Trophoblast cell (in vitro differentiated cells and primary cell): Measurements from ENCODE around the gene PLEKHH1.
A peak's percentile ranks its signal among the peaks of the same experiment; 100 is the strongest.
"Not testable (repeated sequence)": the region's sequence is repeated elsewhere in the genome, so short reads cannot be mapped to it uniquely, and the experiment has no call there.

Experiments used
- DNase-seq, 2 donors: peaks; one replicate each; pipeline ENCODE4 v3.0.0-alpha.2; 2016
- H2AFZ ChIP-seq: 2 replicates; pipeline ENCODE4 v1.6.1; 2013; ENCODE audit warnings: low read length, moderate library complexity, mild to moderate bottlenecking; ENCODE audit not compliant: insufficient read depth, poor library complexity
- H2AK5ac ChIP-seq: 2 replicates; pipeline ENCODE4 v1.6.1; 2013; ENCODE audit warnings: mild to moderate bottlenecking, low read length
- H2BK120ac ChIP-seq: 2 replicates; pipeline ENCODE4 v1.6.1; 2013; ENCODE audit warnings: low read length, mild to moderate bottlenecking, moderate library complexity; ENCODE audit not compliant: insufficient read depth, poor library complexity
- H2BK12ac ChIP-seq: 2 replicates; pipeline ENCODE4 v1.6.1; 2013; ENCODE audit warnings: mild to moderate bottlenecking, low read length, moderate library complexity
- H2BK5ac ChIP-seq: 2 replicates; pipeline ENCODE4 v1.6.1; 2013; ENCODE audit warnings: low read length, low read depth, moderate library complexity, mild to moderate bottlenecking; ENCODE audit not compliant: poor library complexity
- H3K14ac ChIP-seq: 2 replicates; pipeline ENCODE4 v1.6.1; 2013; ENCODE audit warnings: mild to moderate bottlenecking, low read length
- H3K18ac ChIP-seq: 2 replicates; pipeline ENCODE4 v1.6.1; 2013; ENCODE audit warnings: mild to moderate bottlenecking, low read length
- H3K23ac ChIP-seq: 2 replicates; pipeline ENCODE4 v1.6.1; 2013; ENCODE audit warnings: low read length
- H3K27ac ChIP-seq: 2 replicates; pipeline ENCODE4 v1.5.1; 2013; ENCODE audit warnings: low read depth, mild to moderate bottlenecking, inconsistent platforms, low read length, moderate library complexity
- H3K27me3 ChIP-seq: 2 replicates; pipeline ENCODE4 v1.6.1; 2013; ENCODE audit warnings: inconsistent platforms, mild to moderate bottlenecking, low read length, moderate library complexity; ENCODE audit not compliant: insufficient read depth
- H3K36me3 ChIP-seq, 2 experiments: 1 replicate in 1 of 2; 2 replicates in 1 of 2; pipeline ENCODE4 v1.6.1; 2013; ENCODE audit warnings: low read length in 2 of 2, mild to moderate bottlenecking in 2 of 2, moderate library complexity in 1 of 2; ENCODE audit not compliant: insufficient read depth in 2 of 2, control insufficient read depth in 1 of 2
- H3K4ac ChIP-seq: 2 replicates; pipeline ENCODE4 v1.6.1; 2013; ENCODE audit warnings: low read depth, mild to moderate bottlenecking, low read length, moderate library complexity
- H3K4me1 ChIP-seq, 2 experiments: 1 replicate in 1 of 2; 2 replicates in 1 of 2; pipeline ENCODE4 v1.6.1; 2013; ENCODE audit warnings: low read length in 2 of 2, mild to moderate bottlenecking in 2 of 2, moderate library complexity in 1 of 2; ENCODE audit not compliant: insufficient read depth in 2 of 2, control insufficient read depth in 1 of 2
- H3K4me2 ChIP-seq: 2 replicates; pipeline ENCODE4 v1.6.1; 2013; ENCODE audit warnings: inconsistent platforms, mild to moderate bottlenecking, low read length, moderate library complexity
- H3K4me3 ChIP-seq: 2 replicates; pipeline ENCODE4 v1.5.1; 2013; ENCODE audit warnings: mild to moderate bottlenecking, low read depth, low read length, inconsistent platforms
- H3K79me1 ChIP-seq: one replicate; pipeline ENCODE4 v1.6.1; 2013; ENCODE audit warnings: low read length
- H3K79me2 ChIP-seq: 2 replicates; pipeline ENCODE4 v1.6.1; 2013; ENCODE audit warnings: low read length, mild to moderate bottlenecking; ENCODE audit not compliant: control insufficient read depth, insufficient read depth, poor library complexity
- H3K9ac ChIP-seq: 2 replicates; pipeline ENCODE4 v1.6.1; 2013; ENCODE audit warnings: mild to moderate bottlenecking, low read length
- H3K9me3 ChIP-seq: 2 replicates; pipeline ENCODE4 v1.6.1; 2013; ENCODE audit warnings: low read depth, mild to moderate bottlenecking, control low read depth, inconsistent platforms, low read length; ENCODE audit not compliant: insufficient read depth
- H4K12ac ChIP-seq: 2 replicates; pipeline ENCODE4 v1.6.1; 2013; ENCODE audit warnings: low read depth, mild to moderate bottlenecking, low read length, moderate library complexity
- H4K8ac ChIP-seq: 2 replicates; pipeline ENCODE4 v1.6.1; 2013; ENCODE audit warnings: low read depth, mild to moderate bottlenecking, low read length, moderate library complexity
- H4K91ac ChIP-seq: one replicate; pipeline ENCODE4 v1.6.1; 2013; ENCODE audit warnings: low read depth, mild to moderate bottlenecking, low read length, moderate library complexity
- WGBS: extraction: QIAGEN DNeasy Blood & Tissue Kit; methylation state at CpG from one replicate; pipeline ENCODE4 v1.1.7; 2013; ENCODE audit warnings: missing lambda C conversion rate; ENCODE audit not compliant: insufficient read length, insufficient coverage; ENCODE audit errors: extremely low coverage; 5-methylcytosine and 5-hydroxymethylcytosine counted together

Gene PLEKHH1

GRCh38 chr14:67584978-67585377 is 51.9 kb downstream of the PLEKHH1 start:
- Histone ChIP-seq H3K18ac (no peak overlapping the region), H3K14ac (no peak overlapping the region), H2AFZ (no peak overlapping the region), H3K27ac (no peak overlapping the region), H3K9ac (no peak overlapping the region), H3K4me3 (no peak overlapping the region), H2BK12ac (no peak overlapping the region), H2BK120ac (no peak overlapping the region), H4K12ac (no peak overlapping the region), H3K79me1 (no peaks in the 10 kb centered on the region), H4K8ac (no peak overlapping the region), H3K23ac (no peak overlapping the region), H3K27me3 (no peaks in the 10 kb centered on the region), H3K79me2 (peaks cover 1% of the 10 kb centered on the region), H4K91ac (no peak overlapping the region), H3K9me3 (peaks cover 2% of the 10 kb centered on the region), H3K4me2 (peak overlapping the region; percentile 7), H3K36me3 (peaks cover under 1 to 10% of the 10 kb centered on the region in 2 experiments), H3K4me1 (peaks cover 0 to 3% of the 10 kb centered on the region in 2 experiments), H3K4ac (no peak overlapping the region), H2AK5ac (no peak overlapping the region), H2BK5ac (no peak overlapping the region)
- no CpG with 5 or more reads among the region's 3 CpGs for WGBS
- peak; percentile 74 to 91 for DNase-seq

- H4K12ac ChIP-seq: no peak overlapping the region
- no CpG with 5 or more reads among the region's 4 CpGs for WGBS
Measured at GRCh38 chr14:67586369-67586768, 53.3 kb downstream of the PLEKHH1 start.

GRCh38 chr14:67589204-67589770 is 56.2 kb downstream of the PLEKHH1 start:
- Histone ChIP-seq H3K4me2 (no peak overlapping the region), H3K4me1 (peaks cover 0 to 3% of the 10 kb centered on the region in 2 experiments), H3K14ac (no peak overlapping the region), H2BK120ac (no peak overlapping the region), H2BK12ac (no peak overlapping the region), H4K12ac (no peak overlapping the region), H2AK5ac (no peak overlapping the region), H3K4ac (no peak overlapping the region), H4K91ac (no peak overlapping the region), H3K79me1 (no peaks in the 10 kb centered on the region), H3K27me3 (no peaks in the 10 kb centered on the region), H2BK5ac (no peak overlapping the region), H3K4me3 (no peak overlapping the region), H3K18ac (no peak overlapping the region), H3K79me2 (peaks cover 1% of the 10 kb centered on the region), H4K8ac (no peak overlapping the region), H3K9me3 (no peaks in the 10 kb centered on the region), H3K9ac (no peak overlapping the region), H3K36me3 (peaks cover 7 to 10% of the 10 kb centered on the region in 2 experiments), H3K27ac (no peak overlapping the region), H3K23ac (no peak overlapping the region), H2AFZ (no peak overlapping the region)
- no peak for DNase-seq
- no CpG with 5 or more reads among the region's 2 CpGs for WGBS

More at GRCh38 chr14:67586369-67586768, 53.3 kb downstream of the PLEKHH1 start:
- no peak overlapping the region for H3K23ac ChIP-seq
- H3K79me2 ChIP-seq: peaks cover 1% of the 10 kb centered on the region
- no peak overlapping the region for H3K9ac ChIP-seq
- H2BK5ac ChIP-seq: no peak overlapping the region
- no peak overlapping the region for H2AK5ac ChIP-seq
- H3K27me3 ChIP-seq: no peaks in the 10 kb centered on the region
- H3K4ac ChIP-seq: no peak overlapping the region
- no peak for DNase-seq
- H3K18ac ChIP-seq: no peak overlapping the region
- H3K9me3 ChIP-seq: peaks cover 2% of the 10 kb centered on the region
- peaks cover 0 to 3% of the 10 kb centered on the region in 2 experiments for H3K4me1 ChIP-seq
- H2BK12ac ChIP-seq: no peak overlapping the region
- H4K8ac ChIP-seq: no peak overlapping the region
- H3K4me2 ChIP-seq: no peak overlapping the region
- H2BK120ac ChIP-seq: no peak overlapping the region
- peaks cover under 1 to 10% of the 10 kb centered on the region in 2 experiments for H3K36me3 ChIP-seq
- H3K4me3 ChIP-seq: no peak overlapping the region
- no peak overlapping the region for H4K91ac ChIP-seq
- H3K27ac ChIP-seq: no peak overlapping the region
- H3K79me1 ChIP-seq: no peaks in the 10 kb centered on the region
- H2AFZ ChIP-seq: no peak overlapping the region
- no peak overlapping the region for H3K14ac ChIP-seq

GRCh38 chr14:67593650-67594049 is 60.6 kb downstream of the PLEKHH1 start:
- WGBS: no CpG with 5 or more reads among the region's 1 CpG
- not testable (repeated sequence) for H3K9ac ChIP-seq

More at GRCh38 chr14:67593650-67594049, 60.6 kb downstream of the PLEKHH1 start:
- not testable (repeated sequence) for H3K14ac ChIP-seq, H3K79me1 ChIP-seq, H4K12ac ChIP-seq, H2AFZ ChIP-seq, H3K4me2 ChIP-seq, H2AK5ac ChIP-seq, DNase-seq, H2BK5ac ChIP-seq, H3K27me3 ChIP-seq, H3K79me2 ChIP-seq, H3K27ac ChIP-seq, H3K4me3 ChIP-seq, H3K23ac ChIP-seq, H2BK12ac ChIP-seq, H3K4me1 ChIP-seq, H2BK120ac ChIP-seq, H3K18ac ChIP-seq, H3K4ac ChIP-seq, H3K9me3 ChIP-seq, H4K8ac ChIP-seq, H3K36me3 ChIP-seq, H4K91ac ChIP-seq
